Astrocyte (in vitro differentiated cells and primary cell): ENCODE measurements around the gene RETREG1. TPM values are rescaled to one million over a fixed set of nuclear protein-coding genes. Genes with fewer than 3 reads are reported as not detected.

Experiments used
- DNase-seq: peaks from one replicate; pipeline ENCODE4 v3.0.0-alpha.2; 2010; ENCODE audit warnings: low read depth
- FAIRE-seq: peaks from 2 replicates; lab custom pipeline; 2011; peaks lifted over from hg19 to GRCh38; lab: Jason Lieb, UNC
- H2AFZ ChIP-seq: 2 replicates; pipeline ENCODE4 v1.6.0; 2012; ENCODE audit warnings: low read depth, low read length, inconsistent platforms
- H3K27ac ChIP-seq: 2 replicates; pipeline ENCODE4 v1.5.1; 2011; ENCODE audit warnings: low read depth, low read length, inconsistent platforms
- H3K27me3 ChIP-seq: 2 replicates; pipeline ENCODE4 v1.6.0; 2011; ENCODE audit warnings: low read length, inconsistent platforms; ENCODE audit not compliant: insufficient read depth
- H3K36me3 ChIP-seq: 2 replicates; pipeline ENCODE4 v1.5.1; 2011; ENCODE audit warnings: low read length, inconsistent platforms; ENCODE audit not compliant: insufficient read depth
- H3K4me1 ChIP-seq: 2 replicates; pipeline ENCODE4 v1.5.1; 2011; ENCODE audit warnings: low read length, inconsistent platforms; ENCODE audit not compliant: insufficient read depth
- H3K4me2 ChIP-seq: 2 replicates; pipeline ENCODE4 v1.6.0; 2012; ENCODE audit warnings: low read length, inconsistent platforms
- H3K4me3 ChIP-seq: 2 replicates; pipeline ENCODE4 v1.5.1; 2011; ENCODE audit warnings: low read depth, mild to moderate bottlenecking, low read length, inconsistent platforms; ENCODE audit not compliant: insufficient read depth
- H3K79me2 ChIP-seq: 2 replicates; pipeline ENCODE4 v1.6.0; 2012; ENCODE audit warnings: mild to moderate bottlenecking, low read length, inconsistent platforms; ENCODE audit not compliant: insufficient read depth
- H3K9ac ChIP-seq: 2 replicates; pipeline ENCODE4 v1.6.0; 2012; ENCODE audit warnings: mild to moderate bottlenecking, low read length, inconsistent platforms
- H3K9me3 ChIP-seq: 2 replicates; pipeline ENCODE4 v1.5.1; 2012; ENCODE audit warnings: low read depth, mild to moderate bottlenecking, low read length, inconsistent platforms; ENCODE audit not compliant: insufficient read depth
- H4K20me1 ChIP-seq: 2 replicates; pipeline ENCODE4 v1.6.0; 2012; ENCODE audit warnings: low read length, inconsistent platforms; ENCODE audit not compliant: insufficient read depth
- H3K27ac Mint-ChIP-seq: one replicate; pipeline ENCODE4 v1.8.0; 2021; ENCODE audit warnings: mild to moderate bottlenecking, mixed read lengths; ENCODE audit not compliant: unreplicated experiment
- H3K27me3 Mint-ChIP-seq: one replicate; pipeline ENCODE4 v1.8.0; 2021; ENCODE audit warnings: low read depth, mixed read lengths; ENCODE audit not compliant: unreplicated experiment
- H3K36me3 Mint-ChIP-seq: one replicate; pipeline ENCODE4 v1.8.0; 2021; ENCODE audit warnings: low read depth, mixed read lengths; ENCODE audit not compliant: unreplicated experiment
- H3K4me1 Mint-ChIP-seq: one replicate; pipeline ENCODE4 v1.8.0; 2021; ENCODE audit warnings: low read depth, mixed read lengths; ENCODE audit not compliant: unreplicated experiment
- H3K4me3 Mint-ChIP-seq: one replicate; pipeline ENCODE4 v1.8.0; 2021; ENCODE audit warnings: mild to moderate bottlenecking, moderate library complexity, mixed read lengths; ENCODE audit not compliant: unreplicated experiment
- H3K9me3 Mint-ChIP-seq: one replicate; pipeline ENCODE4 v1.8.0; 2021; ENCODE audit warnings: mild to moderate bottlenecking, mixed read lengths; ENCODE audit not compliant: unreplicated experiment
- CTCF ChIP-seq: IDR thresholded peaks from 2 replicates; pipeline ENCODE4 v1.5.1; 2011; ENCODE audit warnings: low read depth, mild to moderate bottlenecking, inconsistent platforms, low read length, moderate library complexity; ENCODE audit not compliant: insufficient read depth
- EZH2 ChIP-seq: IDR thresholded peaks from 2 replicates; pipeline ENCODE4 v1.6.1; 2012; ENCODE audit warnings: mild to moderate bottlenecking, low read length, inconsistent platforms; ENCODE audit not compliant: insufficient read depth
- total RNA-seq: library from RNA; stranded (reverse); gene quantifications from 2 replicates; pipeline ENCODE4 v1.2.1, GENCODE V29; 2021

The RETREG1 gene
- total RNA-seq, 1 donor from 2014 or later: 0.98 TPM

- H3K4me3 ChIP-seq: no peak overlapping the region
- H3K27ac Mint-ChIP-seq: no peak overlapping the region
- peaks cover 8% of the 10 kb centered on the region for H3K27me3 Mint-ChIP-seq
- H3K4me1 ChIP-seq: peaks cover 15% of the 10 kb centered on the region
- H3K79me2 ChIP-seq: no peaks in the 10 kb centered on the region
- no peak for TF ChIP-seq EZH2
- H3K36me3 ChIP-seq: no peaks in the 10 kb centered on the region
- H3K4me1 Mint-ChIP-seq: peaks cover 6% of the 10 kb centered on the region
- no peaks in the 10 kb centered on the region for H3K9me3 Mint-ChIP-seq
- no peaks in the 10 kb centered on the region for H4K20me1 ChIP-seq
- H3K27me3 ChIP-seq: no peaks in the 10 kb centered on the region
- H3K4me2 ChIP-seq: no peak overlapping the region
- no peaks in the 10 kb centered on the region for H3K9me3 ChIP-seq
- H3K27ac ChIP-seq: no peak overlapping the region
- DNase-seq: no peak
- no peak overlapping the region for H3K9ac ChIP-seq
- H3K4me3 Mint-ChIP-seq: no peak overlapping the region
- no peak overlapping the region for H2AFZ ChIP-seq
- no peak for FAIRE-seq
- no peaks in the 10 kb centered on the region for H3K36me3 Mint-ChIP-seq
These were observed 36.4 kb downstream of the RETREG1 start for GRCh38 chr5:16580382-16580781.

GRCh38 chr5:16579142-16579847 lies 37.5 kb downstream of the RETREG1 start:
- H4K20me1 ChIP-seq: no peaks in the 10 kb centered on the region
- Mint-ChIP-seq H3K4me1 (peaks cover 11% of the 10 kb centered on the region), H3K9me3 (no peaks in the 10 kb centered on the region), H3K4me3 (no peak overlapping the region), H3K36me3 (no peaks in the 10 kb centered on the region), H3K27ac (no peak overlapping the region), H3K27me3 (peaks cover 8% of the 10 kb centered on the region)
- no peaks in the 10 kb centered on the region for H3K27me3 ChIP-seq
- no peak overlapping the region for H2AFZ ChIP-seq
- H3K9ac ChIP-seq: no peak overlapping the region
- TF ChIP-seq EZH2: no peak
- no peak for TF ChIP-seq CTCF
- H3K27ac ChIP-seq: no peak overlapping the region
- DNase-seq: no peak
- peaks cover 26% of the 10 kb centered on the region for H3K4me1 ChIP-seq
- H3K36me3 ChIP-seq: no peaks in the 10 kb centered on the region
- H3K9me3 ChIP-seq: no peaks in the 10 kb centered on the region
- H3K4me2 ChIP-seq: no peak overlapping the region
- H3K4me3 ChIP-seq: no peak overlapping the region
- H3K79me2 ChIP-seq: no peaks in the 10 kb centered on the region
- no peak for FAIRE-seq

- no peak overlapping the region for H3K27ac ChIP-seq
- H3K27me3 Mint-ChIP-seq: peaks cover 8% of the 10 kb centered on the region
- no peak overlapping the region for H3K9ac ChIP-seq
- H3K4me1 ChIP-seq: peaks cover 28% of the 10 kb centered on the region
- no peaks in the 10 kb centered on the region for H3K36me3 ChIP-seq
- DNase-seq: no peak
- no peaks in the 10 kb centered on the region for H3K27me3 ChIP-seq
- TF ChIP-seq CTCF (no peak), EZH2 (no peak)
- no peak overlapping the region for H3K27ac Mint-ChIP-seq
- peak overlapping the region; percentile 31 for H3K4me2 ChIP-seq
- H3K4me3 Mint-ChIP-seq: no peak overlapping the region
- no peak overlapping the region for H3K4me3 ChIP-seq
- H3K36me3 Mint-ChIP-seq: no peaks in the 10 kb centered on the region
- no peaks in the 10 kb centered on the region for H3K9me3 Mint-ChIP-seq
- no peaks in the 10 kb centered on the region for H3K9me3 ChIP-seq
- no peak overlapping the region for H2AFZ ChIP-seq
- no peaks in the 10 kb centered on the region for H4K20me1 ChIP-seq
- no peak for FAIRE-seq
- no peaks in the 10 kb centered on the region for H3K79me2 ChIP-seq
- peaks cover 15% of the 10 kb centered on the region for H3K4me1 Mint-ChIP-seq
These were observed 38.3 kb downstream of the RETREG1 start for GRCh38 chr5:16578474-16578883.
